IMR-90 (cell line): ENCODE data around the gene RAB12.

ENCODE experiments used
- CHD1 ChIP-seq: IDR thresholded peaks from 2 replicates; pipeline ENCODE4 v1.6.1; 2012; ENCODE audit warnings: low read depth, low read length, improper control_type of control experiment
- POLR2A ChIP-seq: IDR thresholded peaks from 2 replicates; pipeline ENCODE4 v1.6.1; 2012; ENCODE audit warnings: mild to moderate bottlenecking, low read depth, low read length
- RCOR1 ChIP-seq: IDR thresholded peaks from 2 replicates; pipeline ENCODE4 v1.6.1; 2012; ENCODE audit warnings: mild to moderate bottlenecking, low read length, improper control_type of control experiment; ENCODE audit not compliant: insufficient replicate concordance
- RFX5 ChIP-seq: IDR thresholded peaks from 2 replicates; pipeline ENCODE4 v1.8.0; 2012; ENCODE audit warnings: low read depth, mild to moderate bottlenecking, low read length, moderate library complexity
- TF ChIP-seq, protein P1 (sequence below): conservative IDR thresholded peaks from 2 replicates; pipeline ENCODE4 v1.5.1; 2012; ENCODE audit warnings: mild to moderate bottlenecking, low read depth, low read length, improper control_type of control experiment
- TF ChIP-seq, protein P2 (sequence below): fragments of 150-350 bp; IDR thresholded peaks from 2 replicates; pipeline ENCODE4 v1.6.1; 2016; ENCODE audit warnings: low read depth, mild to moderate bottlenecking, low read length, moderate library complexity, borderline replicate concordance

DNA sequence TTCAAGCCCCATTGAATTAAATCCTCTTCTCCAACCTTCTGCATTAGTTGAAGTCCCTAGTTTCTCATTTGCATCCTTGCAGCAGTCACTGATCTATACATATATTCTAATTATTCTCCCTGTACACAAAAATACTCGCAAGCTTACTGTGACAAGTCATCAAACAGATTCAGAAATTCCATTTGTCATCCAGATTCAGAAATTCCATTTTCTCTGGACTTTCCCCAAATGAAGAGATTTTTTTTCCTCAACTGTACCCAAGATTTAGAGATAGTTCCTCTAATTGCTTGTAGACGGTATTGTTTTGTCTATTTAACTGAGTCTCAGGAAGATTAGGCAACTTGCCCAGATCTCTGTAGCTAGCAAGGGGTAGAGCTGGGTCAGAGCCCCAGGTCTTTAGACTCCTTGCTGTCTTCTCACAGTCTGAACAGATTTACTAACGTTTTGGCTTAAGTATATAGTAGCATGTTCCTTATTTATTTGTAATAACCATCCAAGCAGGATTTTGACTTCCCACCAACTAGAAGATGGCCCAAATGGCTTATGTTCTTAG lies 34.2 kb downstream of the RAB12 start:
- TF ChIP-seq, protein P1, sequence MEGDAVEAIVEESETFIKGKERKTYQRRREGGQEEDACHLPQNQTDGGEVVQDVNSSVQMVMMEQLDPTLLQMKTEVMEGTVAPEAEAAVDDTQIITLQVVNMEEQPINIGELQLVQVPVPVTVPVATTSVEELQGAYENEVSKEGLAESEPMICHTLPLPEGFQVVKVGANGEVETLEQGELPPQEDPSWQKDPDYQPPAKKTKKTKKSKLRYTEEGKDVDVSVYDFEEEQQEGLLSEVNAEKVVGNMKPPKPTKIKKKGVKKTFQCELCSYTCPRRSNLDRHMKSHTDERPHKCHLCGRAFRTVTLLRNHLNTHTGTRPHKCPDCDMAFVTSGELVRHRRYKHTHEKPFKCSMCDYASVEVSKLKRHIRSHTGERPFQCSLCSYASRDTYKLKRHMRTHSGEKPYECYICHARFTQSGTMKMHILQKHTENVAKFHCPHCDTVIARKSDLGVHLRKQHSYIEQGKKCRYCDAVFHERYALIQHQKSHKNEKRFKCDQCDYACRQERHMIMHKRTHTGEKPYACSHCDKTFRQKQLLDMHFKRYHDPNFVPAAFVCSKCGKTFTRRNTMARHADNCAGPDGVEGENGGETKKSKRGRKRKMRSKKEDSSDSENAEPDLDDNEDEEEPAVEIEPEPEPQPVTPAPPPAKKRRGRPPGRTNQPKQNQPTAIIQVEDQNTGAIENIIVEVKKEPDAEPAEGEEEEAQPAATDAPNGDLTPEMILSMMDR = no peak
- no peak for TF ChIP-seq POLR2A
- no peak for TF ChIP-seq RCOR1
- TF ChIP-seq, protein P2, sequence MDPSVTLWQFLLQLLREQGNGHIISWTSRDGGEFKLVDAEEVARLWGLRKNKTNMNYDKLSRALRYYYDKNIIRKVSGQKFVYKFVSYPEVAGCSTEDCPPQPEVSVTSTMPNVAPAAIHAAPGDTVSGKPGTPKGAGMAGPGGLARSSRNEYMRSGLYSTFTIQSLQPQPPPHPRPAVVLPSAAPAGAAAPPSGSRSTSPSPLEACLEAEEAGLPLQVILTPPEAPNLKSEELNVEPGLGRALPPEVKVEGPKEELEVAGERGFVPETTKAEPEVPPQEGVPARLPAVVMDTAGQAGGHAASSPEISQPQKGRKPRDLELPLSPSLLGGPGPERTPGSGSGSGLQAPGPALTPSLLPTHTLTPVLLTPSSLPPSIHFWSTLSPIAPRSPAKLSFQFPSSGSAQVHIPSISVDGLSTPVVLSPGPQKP = no peak
- TF ChIP-seq RFX5 = no peak
- TF ChIP-seq CHD1 = no peak
